Mesenchymal stem cell (in vitro differentiated cells and primary cell): ENCODE data around the gene TAB3.

Source experiments
- DNase-seq: peaks from one replicate; pipeline ENCODE4 v3.0.0-alpha.2; 2013
- H2AFZ ChIP-seq: one replicate; pipeline ENCODE4 v1.6.1; 2013; ENCODE audit warnings: low read depth, mild to moderate bottlenecking, control low read depth, inconsistent platforms, low read length, moderate library complexity
- H2AK5ac ChIP-seq: 2 replicates; pipeline ENCODE4 v1.6.1; 2013; ENCODE audit warnings: low read length, moderate library complexity, mild to moderate bottlenecking, inconsistent platforms; ENCODE audit not compliant: severe bottlenecking
- H2BK120ac ChIP-seq: one replicate; pipeline ENCODE4 v1.6.1; 2013; ENCODE audit warnings: low read depth, mild to moderate bottlenecking, inconsistent platforms, low read length, moderate library complexity
- H2BK12ac ChIP-seq, 2 experiments: one replicate each; pipeline ENCODE4 v1.6.1; 2013; ENCODE audit warnings: inconsistent platforms in 2 of 2, low read length in 2 of 2, mild to moderate bottlenecking in 2 of 2, moderate library complexity in 2 of 2, control low read depth in 1 of 2
- H2BK15ac ChIP-seq: one replicate; pipeline ENCODE4 v1.6.1; 2013; ENCODE audit warnings: mild to moderate bottlenecking, low read depth, inconsistent platforms; ENCODE audit not compliant: poor library complexity, severe bottlenecking
- H2BK5ac ChIP-seq: 2 replicates; pipeline ENCODE4 v1.6.1; 2013; ENCODE audit warnings: low read depth, mild to moderate bottlenecking, low read length, control low read depth, inconsistent platforms; ENCODE audit not compliant: poor library complexity, severe bottlenecking
- H3K14ac ChIP-seq, 2 experiments: one replicate each; pipeline ENCODE4 v1.6.1; 2013; ENCODE audit warnings: inconsistent platforms in 2 of 2, low read length in 2 of 2, control low read depth in 1 of 2, mild to moderate bottlenecking in 1 of 2, moderate library complexity in 1 of 2
- H3K18ac ChIP-seq, 2 experiments: one replicate each; pipeline ENCODE4 v1.6.1; 2013; ENCODE audit warnings: inconsistent platforms in 2 of 2, low read length in 2 of 2, control low read depth in 1 of 2, low read depth in 1 of 2, mild to moderate bottlenecking in 1 of 2
- H3K23ac ChIP-seq, 2 experiments: one replicate each; pipeline ENCODE4 v1.6.1; 2013; ENCODE audit warnings: inconsistent platforms in 2 of 2, low read length in 2 of 2, mild to moderate bottlenecking in 2 of 2, moderate library complexity in 2 of 2, control low read depth in 1 of 2
- H3K27ac ChIP-seq: 2 replicates; pipeline ENCODE4 v1.5.1; 2013; ENCODE audit warnings: mild to moderate bottlenecking, moderate library complexity, low read length, control low read depth, inconsistent platforms; ENCODE audit not compliant: poor library complexity, severe bottlenecking
- H3K27me3 ChIP-seq, 2 experiments: 2 replicates each; pipeline versions ENCODE4 v1.6.1 to v1.7.0; 2013; ENCODE audit warnings: low read length in 2 of 2, mild to moderate bottlenecking in 2 of 2, moderate library complexity in 2 of 2, control low read depth in 1 of 2, inconsistent platforms in 1 of 2; ENCODE audit not compliant: control insufficient read depth in 1 of 2, insufficient read depth in 1 of 2
- H3K36me3 ChIP-seq, 2 experiments: 2 replicates each; pipeline versions ENCODE4 v1.6.1 to v1.7.0; 2013; ENCODE audit warnings: low read length in 2 of 2, control low read depth in 1 of 2, inconsistent platforms in 1 of 2, low read depth in 1 of 2, mild to moderate bottlenecking in 1 of 2; ENCODE audit not compliant: insufficient read depth in 2 of 2, control insufficient read depth in 1 of 2
- H3K4ac ChIP-seq, 2 experiments: one replicate each; pipeline ENCODE4 v1.6.1; 2013; ENCODE audit warnings: inconsistent platforms in 2 of 2, low read length in 2 of 2, mild to moderate bottlenecking in 2 of 2, moderate library complexity in 2 of 2, control low read depth in 1 of 2, low read depth in 1 of 2
- H3K4me1 ChIP-seq: 2 replicates; pipeline ENCODE4 v1.6.1; 2013; ENCODE audit warnings: low read depth, low read length, control low read depth; ENCODE audit not compliant: control insufficient read depth, insufficient read depth
- H3K4me2 ChIP-seq: 2 replicates; pipeline ENCODE4 v1.6.1; 2013; ENCODE audit warnings: low read length, mild to moderate bottlenecking, inconsistent platforms; ENCODE audit not compliant: poor library complexity, severe bottlenecking
- H3K4me3 ChIP-seq, 2 experiments: 2 replicates each; pipeline versions ENCODE4 v1.5.1 to v1.7.0; 2013; ENCODE audit warnings: low read length in 2 of 2, mild to moderate bottlenecking in 2 of 2, control low read depth in 1 of 2, low read depth in 1 of 2; ENCODE audit not compliant: insufficient read depth in 1 of 2
- H3K79me1 ChIP-seq: replicated peaks from 2 replicates; pipeline ENCODE4 v1.6.1; 2013; ENCODE audit warnings: mild to moderate bottlenecking, control low read depth, low read length, inconsistent platforms; ENCODE audit not compliant: poor library complexity, severe bottlenecking
- H3K9ac ChIP-seq: 2 replicates; pipeline ENCODE4 v1.7.0; 2013; ENCODE audit warnings: mild to moderate bottlenecking, low read length, moderate library complexity
- H3K9me3 ChIP-seq: 2 replicates; pipeline ENCODE4 v1.7.0; 2013; ENCODE audit warnings: mild to moderate bottlenecking, low read length; ENCODE audit not compliant: control insufficient read depth
- H4K8ac ChIP-seq: one replicate; pipeline ENCODE4 v1.6.1; 2013; ENCODE audit warnings: inconsistent platforms, mild to moderate bottlenecking, low read length, moderate library complexity
- H4K91ac ChIP-seq: one replicate; pipeline ENCODE4 v1.6.1; 2013; ENCODE audit warnings: mild to moderate bottlenecking, low read length, inconsistent platforms
- WGBS: methylation state at CpG from one replicate; pipeline ENCODE4 v1.1.7; 2013; ENCODE audit warnings: mixed read lengths; 5-methylcytosine and 5-hydroxymethylcytosine counted together

Gene TAB3

DNA sequence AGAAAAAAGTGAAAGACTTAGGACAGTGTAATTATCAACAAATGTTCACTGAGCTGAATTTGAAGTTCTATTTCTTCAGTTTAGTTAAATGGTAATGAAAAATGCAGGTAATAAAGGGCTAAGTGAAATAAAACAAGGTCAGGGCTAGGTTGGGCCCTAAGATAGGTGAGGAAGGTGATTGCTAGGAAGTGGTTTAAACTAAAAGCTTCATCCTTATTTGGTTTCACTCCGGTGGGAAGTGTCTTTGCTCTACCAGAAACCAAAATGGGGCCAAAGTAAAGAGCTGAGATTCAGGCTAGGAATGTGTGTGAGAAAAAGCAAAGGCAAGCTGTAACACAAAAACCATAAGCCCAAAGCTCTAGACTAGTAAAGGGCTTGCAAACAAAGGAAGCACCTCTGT, 31.0 kb downstream of the TAB3 start:
- Histone ChIP-seq H2BK120ac (no peak overlapping the region), H4K91ac (no peak overlapping the region), H2AFZ (no peak overlapping the region), H3K18ac (no peak overlapping the region), H2AK5ac (no peak overlapping the region), H3K36me3 (peaks cover 3 to 42% of the 10 kb centered on the region in 2 experiments), H3K4ac (no peak overlapping the region), H2BK15ac (no peak overlapping the region), H4K8ac (no peak overlapping the region), H3K23ac (no peak overlapping the region), H3K79me1 (peaks cover 2% of the 10 kb centered on the region), H2BK5ac (no peak overlapping the region), H3K4me1 (no peaks in the 10 kb centered on the region), H3K27me3 (peaks cover 0 to 4% of the 10 kb centered on the region in 2 experiments), H3K27ac (no peak overlapping the region), H3K9me3 (no peaks in the 10 kb centered on the region), H3K4me3 (no peak overlapping the region), H3K9ac (no peak overlapping the region), H3K14ac (no peak overlapping the region), H2BK12ac (no peak overlapping the region), H3K4me2 (no peak overlapping the region)
- DNase-seq, result no peak
- no CpG with 5 or more reads among the region's 1 CpG for WGBS

DNA sequence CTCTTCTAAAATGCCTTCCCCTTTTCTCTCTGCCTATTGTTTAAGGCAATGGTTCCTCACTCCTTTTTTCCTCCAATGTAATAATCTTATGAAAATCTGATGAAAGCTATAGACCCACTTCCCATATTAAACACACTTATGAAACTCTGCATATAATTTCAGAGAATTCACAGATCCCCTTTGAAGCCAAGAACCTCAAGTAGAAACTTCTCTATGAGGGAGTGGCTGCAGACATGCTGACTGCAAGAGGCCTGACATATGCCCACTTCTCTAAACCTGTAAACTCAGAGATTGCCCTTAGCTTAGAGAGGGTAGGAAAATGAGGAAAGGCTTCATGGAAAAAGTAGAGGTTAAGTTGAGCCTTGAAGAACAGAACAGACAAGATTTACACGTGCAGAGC, 37.6 kb downstream of the TAB3 start:
- Histone ChIP-seq H3K14ac (no peak overlapping the region), H2BK120ac (no peak overlapping the region), H3K4ac (no peak overlapping the region), H3K27me3 (peaks cover 0 to 3% of the 10 kb centered on the region in 2 experiments), H3K27ac (no peak overlapping the region), H2BK5ac (no peak overlapping the region), H2AK5ac (no peak overlapping the region), H3K4me1 (no peaks in the 10 kb centered on the region), H3K4me2 (no peak overlapping the region), H3K79me1 (peaks cover 2% of the 10 kb centered on the region), H3K18ac (no peak overlapping the region), H2AFZ (no peak overlapping the region), H3K9me3 (no peaks in the 10 kb centered on the region), H3K36me3 (peaks cover 3 to 33% of the 10 kb centered on the region in 2 experiments), H4K8ac (no peak overlapping the region), H3K9ac (no peak overlapping the region), H3K23ac (no peak overlapping the region), H2BK15ac (no peak overlapping the region), H3K4me3 (no peak overlapping the region), H2BK12ac (no peak overlapping the region), H4K91ac (no peak overlapping the region)
- no CpG with 5 or more reads among the region's 1 CpG for WGBS
- no peak for DNase-seq

DNA sequence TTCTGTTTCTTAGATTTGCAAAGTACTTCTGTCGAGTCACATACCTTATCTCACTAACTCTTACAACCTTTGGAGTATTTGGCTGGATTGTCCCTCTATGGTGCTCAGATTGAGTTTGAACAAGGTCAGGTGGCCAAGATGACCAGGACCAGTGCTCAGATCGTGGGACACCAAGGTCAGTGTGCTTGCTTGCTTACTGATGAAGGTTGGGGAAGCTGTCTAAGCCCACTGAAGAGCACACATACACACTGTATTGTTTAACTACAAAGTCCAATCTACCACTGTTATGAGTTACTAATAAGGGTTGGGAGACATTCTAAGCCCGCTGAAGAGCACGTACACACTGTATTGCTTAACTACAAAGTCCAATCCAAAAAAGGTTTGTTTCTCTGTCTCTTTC, 53.7 kb downstream of the TAB3 start:
- Histone ChIP-seq H3K9me3 (no peaks in the 10 kb centered on the region), H3K4me1 (no peaks in the 10 kb centered on the region), H3K79me1 (no peaks in the 10 kb centered on the region), H2AK5ac (no peak overlapping the region), H2AFZ (no peak overlapping the region), H2BK120ac (no peak overlapping the region), H2BK12ac (no peak overlapping the region), H3K4me2 (no peak overlapping the region), H4K91ac (no peak overlapping the region), H3K14ac (no peak overlapping the region), H3K4me3 (no peak overlapping the region), H3K9ac (no peak overlapping the region), H3K27ac (no peak overlapping the region), H3K23ac (no peak overlapping the region), H3K18ac (no peak overlapping the region), H2BK5ac (no peak overlapping the region), H4K8ac (no peak overlapping the region), H3K27me3 (peaks cover 0 to 7% of the 10 kb centered on the region in 2 experiments), H2BK15ac (no peak overlapping the region), H3K36me3 (peaks cover 10 to 47% of the 10 kb centered on the region in 2 experiments), H3K4ac (no peak overlapping the region)
- 100% methylated on average over 1 of the region's 4 CpGs for WGBS
- no peak for DNase-seq

DNA sequence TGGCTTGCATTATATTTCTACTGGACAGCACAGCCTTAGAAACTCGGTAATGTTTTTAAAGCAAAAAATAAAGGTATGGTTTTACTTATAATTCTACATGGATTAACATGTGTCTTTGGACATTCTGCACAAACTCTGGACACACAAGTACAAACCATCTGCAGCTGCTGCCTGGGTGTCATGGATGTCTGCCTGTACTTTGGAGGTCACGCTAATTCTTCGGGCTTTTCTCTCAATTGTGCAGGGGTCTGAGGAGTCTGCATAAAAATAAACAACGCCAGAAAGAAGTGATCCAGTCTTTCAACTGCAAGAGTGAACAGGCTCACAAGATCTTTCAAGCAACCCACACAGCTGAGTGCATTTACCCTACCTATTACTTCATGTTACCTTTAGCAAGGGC, 55.2 kb downstream of the TAB3 start:
- Histone ChIP-seq H4K8ac (no peak overlapping the region), H3K4ac (no peak overlapping the region), H3K79me1 (no peaks in the 10 kb centered on the region), H3K18ac (no peak overlapping the region), H3K27ac (no peak overlapping the region), H2AK5ac (no peak overlapping the region), H3K4me1 (no peaks in the 10 kb centered on the region), H3K9ac (no peak overlapping the region), H3K36me3 (peaks cover 10 to 37% of the 10 kb centered on the region in 2 experiments), H4K91ac (no peak overlapping the region), H2BK15ac (no peak overlapping the region), H2BK5ac (no peak overlapping the region), H3K23ac (no peak overlapping the region), H2BK120ac (no peak overlapping the region), H3K4me3 (no peak overlapping the region), H3K9me3 (no peaks in the 10 kb centered on the region), H3K27me3 (peaks cover 0 to 7% of the 10 kb centered on the region in 2 experiments), H3K14ac (no peak overlapping the region), H3K4me2 (no peak overlapping the region), H2BK12ac (no peak overlapping the region), H2AFZ (no peak overlapping the region)
- 97% methylated on average over 3 of the region's 4 CpGs for WGBS
- DNase-seq, result no peak
